Measurements from ENCODE around the gene ADORA1.

Gene ADORA1

DNA sequence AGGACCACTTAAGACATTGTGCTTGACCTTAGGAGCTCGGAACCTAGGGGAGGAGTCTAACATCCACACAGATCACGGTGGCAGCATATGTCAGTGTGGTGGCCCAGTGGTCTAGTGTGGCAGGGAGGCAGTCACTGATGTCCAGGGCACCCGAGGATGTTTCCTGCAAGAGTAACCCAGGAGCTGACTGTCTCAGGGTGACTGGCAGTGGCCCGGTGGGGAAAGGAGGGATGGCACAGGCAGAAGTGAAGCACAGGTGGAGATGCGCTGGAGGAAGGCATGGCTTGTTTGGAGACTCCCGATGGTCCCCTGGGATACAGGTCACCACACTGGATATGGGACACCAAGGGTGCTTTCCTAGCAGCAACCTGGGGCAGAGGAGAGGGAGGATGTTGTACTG lies 85.6 kb downstream of the ADORA1 start:
- no peak for DNase-seq (ENCODE audit: low spot score)

DNA sequence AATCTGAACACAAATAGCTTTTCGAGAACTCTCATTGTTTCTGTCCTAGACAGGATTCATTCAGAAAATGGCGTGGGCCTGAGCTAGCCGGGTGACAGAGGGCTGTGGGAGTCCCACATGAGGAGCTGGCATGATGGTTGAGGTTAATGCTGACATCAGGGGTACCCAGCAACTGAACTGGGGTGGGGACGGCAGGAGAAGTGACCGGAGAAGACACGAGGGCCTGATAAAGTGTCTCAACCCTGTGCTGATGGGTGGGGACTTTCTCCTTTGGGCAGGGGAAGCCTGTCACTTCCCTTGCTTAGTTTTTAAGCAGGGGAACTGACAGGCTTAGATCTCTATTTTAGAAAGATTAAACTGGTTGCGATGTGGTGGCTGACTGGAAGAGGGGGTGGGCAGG lies 87.3 kb downstream of the ADORA1 start:
- DNase-seq (ENCODE audit: low spot score), result no peak

DNA sequence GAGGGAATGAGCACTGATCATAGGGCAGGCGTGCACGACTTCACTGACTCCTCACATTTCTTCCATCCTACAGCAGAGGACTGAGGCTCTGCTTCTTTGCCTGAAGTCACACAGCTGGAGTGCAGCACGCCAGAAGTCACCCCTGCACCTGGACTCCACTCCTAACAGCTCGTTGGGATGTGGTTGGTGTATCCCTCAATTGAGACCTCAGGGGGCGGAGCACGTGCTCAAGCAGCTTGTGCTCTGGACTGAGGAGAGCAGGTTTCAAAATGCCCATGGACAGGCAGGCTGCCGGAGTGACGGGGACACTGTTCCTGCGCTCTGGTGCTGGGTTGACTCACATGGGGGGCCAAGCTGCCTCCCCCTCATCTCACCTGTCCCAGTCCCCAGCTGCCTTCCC lies 88.0 kb downstream of the ADORA1 start:
- no peak for DNase-seq (ENCODE audit: low spot score)

DNA sequence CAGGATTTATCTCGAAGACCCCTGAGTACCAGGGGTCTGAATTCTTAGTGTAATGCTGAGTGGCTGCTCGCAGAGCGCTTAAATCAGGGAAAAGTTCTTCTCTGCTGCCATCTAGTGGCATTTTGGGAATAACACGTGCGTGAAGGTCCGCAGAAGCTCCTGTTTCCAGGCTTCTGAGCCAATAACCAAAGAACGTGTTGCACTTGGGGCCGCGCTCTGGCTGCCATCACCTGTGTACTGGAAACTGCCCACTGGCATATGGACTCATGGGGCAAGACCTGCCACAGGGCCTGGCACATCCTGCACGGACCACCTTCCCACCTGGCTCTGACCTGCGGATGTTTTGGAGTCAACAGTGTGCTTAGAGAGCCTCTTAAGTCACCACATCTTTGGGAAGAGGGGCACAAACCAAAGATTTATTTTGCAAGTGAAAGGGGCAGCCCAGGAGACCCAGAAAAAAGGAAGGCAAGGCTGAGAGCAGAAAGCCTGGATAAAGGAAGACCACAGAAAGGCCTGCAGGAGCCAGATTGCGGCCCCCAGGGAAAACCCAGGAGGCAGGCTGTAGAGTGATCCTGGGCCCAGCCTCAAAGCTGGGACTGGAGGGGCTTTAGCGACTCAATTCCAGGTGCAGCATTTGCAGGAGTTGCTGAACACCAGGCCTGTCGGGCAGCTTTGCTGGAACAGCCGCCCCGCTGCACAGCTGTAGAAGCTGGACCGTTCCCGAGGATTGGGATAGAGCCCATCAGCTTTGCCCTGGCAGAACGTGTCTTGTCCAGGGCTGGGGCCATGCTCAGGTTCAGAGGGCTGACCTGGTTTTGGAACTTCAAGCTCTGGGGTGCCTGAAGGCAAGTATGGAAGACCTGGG lies 89.0 kb downstream of the ADORA1 start:
- DNase-seq (ENCODE audit: low spot score), result peak; percentile 67
